Measurements from ENCODE around the gene PLXNA4.

PLXNA4 gene

GRCh38 chr7:132160611-132161532, 415.4 kb downstream of the PLXNA4 start:
- DNase-seq: no peak

- no peak for DNase-seq
Measured at GRCh38 chr7:132158841-132159240, 417.4 kb downstream of the PLXNA4 start.

- DNase-seq: no peak
Measured at GRCh38 chr7:132158166-132158565, 418.1 kb downstream of the PLXNA4 start.

- DNase-seq: no peak
Measured at GRCh38 chr7:132155715-132156114, 420.6 kb downstream of the PLXNA4 start.

GRCh38 chr7:132154695-132155471, 421.4 kb downstream of the PLXNA4 start:
- DNase-seq: no peak

GRCh38 chr7:132154248-132154647, 422.0 kb downstream of the PLXNA4 start:
- DNase-seq: no peak

- no peak for DNase-seq
Measured at GRCh38 chr7:132152131-132152889, 424.0 kb downstream of the PLXNA4 start.

GRCh38 chr7:132150711-132151110, 425.6 kb downstream of the PLXNA4 start:
- DNase-seq: no peak

GRCh38 chr7:132149436-132150304, 426.6 kb downstream of the PLXNA4 start:
- no peak for DNase-seq

GRCh38 chr7:132148876-132149275, 427.4 kb downstream of the PLXNA4 start:
- DNase-seq: no peak

- DNase-seq: no peak
Measured at GRCh38 chr7:132145466-132145865, 430.8 kb downstream of the PLXNA4 start.

GRCh38 chr7:132145063-132145462, 431.2 kb downstream of the PLXNA4 start:
- DNase-seq: no peak

- DNase-seq: no peak
Measured at GRCh38 chr7:132142006-132142405, 434.3 kb downstream of the PLXNA4 start.

GRCh38 chr7:132141109-132141508, 435.2 kb downstream of the PLXNA4 start:
- no peak for DNase-seq

- no peak for DNase-seq
Measured at GRCh38 chr7:132140341-132140740, 435.9 kb downstream of the PLXNA4 start.

GRCh38 chr7:132138817-132139216, 437.5 kb downstream of the PLXNA4 start:
- no peak for DNase-seq

GRCh38 chr7:132137681-132138080, 438.6 kb downstream of the PLXNA4 start:
- no peak for DNase-seq

- no peak for DNase-seq
Measured at GRCh38 chr7:132135746-132136385, 440.4 kb downstream of the PLXNA4 start.

- no peak for DNase-seq
Measured at GRCh38 chr7:132134814-132135445, 441.3 kb downstream of the PLXNA4 start.

- DNase-seq: no peak
Measured at GRCh38 chr7:132133501-132133900, 442.8 kb downstream of the PLXNA4 start.

- no peak for DNase-seq
Measured at GRCh38 chr7:132131196-132131595, 445.1 kb downstream of the PLXNA4 start.
